ENCODE results near the gene BHMT.

Gene BHMT

GRCh38 chr5:79111960-79112702, 522 bp downstream of the BHMT start:
- TF ChIP-seq CTCF (conservative IDR thresholded peaks at IDR 0.05) (no peak), ZFX (IDR thresholded peaks at IDR 0.05) (no peak)
- H3K27ac ChIP-seq = no peak overlapping the region

GRCh38 chr5:79112703-79113058, 1.1 kb downstream of the BHMT start:
- TF ChIP-seq CTCF (conservative IDR thresholded peaks at IDR 0.05) (no peak), ZFX (IDR thresholded peaks at IDR 0.05) (no peak)
- no peak overlapping the region for H3K27ac ChIP-seq

- TF ChIP-seq ZFX (IDR thresholded peaks at IDR 0.05) = no peak
- no peak for TF ChIP-seq CTCF (conservative IDR thresholded peaks at IDR 0.05)
These were observed 7.9 kb downstream of the BHMT start for GRCh38 chr5:79119486-79119885.

GRCh38 chr5:79120221-79120620, 8.6 kb downstream of the BHMT start:
- H3K27ac ChIP-seq = no peak overlapping the region
- no peak for TF ChIP-seq ZFX (IDR thresholded peaks at IDR 0.05)
- TF ChIP-seq CTCF (conservative IDR thresholded peaks at IDR 0.05) = no peak

More at GRCh38 chr5:79119486-79119885, 7.9 kb downstream of the BHMT start:
- H3K27ac ChIP-seq = no peak overlapping the region

GRCh38 chr5:79122973-79123372, 11.4 kb downstream of the BHMT start:
- TF ChIP-seq CTCF (conservative IDR thresholded peaks at IDR 0.05) (no peak), ZFX (IDR thresholded peaks at IDR 0.05) (no peak)

GRCh38 chr5:79124607-79125006, 13.0 kb downstream of the BHMT start:
- no peak for TF ChIP-seq ZFX (IDR thresholded peaks at IDR 0.05)
- TF ChIP-seq CTCF (conservative IDR thresholded peaks at IDR 0.05) = no peak
- H3K27ac ChIP-seq = no peak overlapping the region

More at GRCh38 chr5:79122973-79123372, 11.4 kb downstream of the BHMT start:
- H3K27ac ChIP-seq = no peak overlapping the region

- TF ChIP-seq ZFX (IDR thresholded peaks at IDR 0.05) (no peak), CTCF (conservative IDR thresholded peaks at IDR 0.05) (no peak)
- no peak overlapping the region for H3K27ac ChIP-seq
These were observed 19.2 kb downstream of the BHMT start for GRCh38 chr5:79130781-79131180.

Data from C4-2B (cell line).